Measurements from ENCODE around the gene FAM162B. TPM values are rescaled to one million over a fixed set of nuclear protein-coding genes. Genes with fewer than 3 reads are reported as not detected.

The FAM162B gene
- total and polyA plus RNA-seq, 2 donors (not counting 3 experiments of a cell fraction or from before 2014, with no cell fraction given) = 0.36 TPM; not detected in 1

- Histone ChIP-seq H3K36me3 (ENCODE audit: control insufficient read depth in 2 of 2, extremely low read depth in 1 of 2, insufficient read depth in 2 of 2, low read length in 2 of 2) (no peaks in the 10 kb centered on the region), H4K20me1 (replicated peaks; ENCODE audit: control insufficient read depth, extremely low read depth, insufficient read depth, low read length) (no peaks in the 10 kb centered on the region), H3K9me3 (replicated peaks; ENCODE audit: control insufficient read depth, insufficient read depth, low read length) (no peaks in the 10 kb centered on the region), H3K27me3 (ENCODE audit: control insufficient read depth in 2 of 2, insufficient read depth in 2 of 2, low read length in 2 of 2) (peaks cover 12 to 15% of the 10 kb centered on the region in 2 experiments), H3K9ac (replicated peaks; ENCODE audit: extremely low read depth, insufficient read depth, low read length) (no peak overlapping the region), H3K4me2 (ENCODE audit: insufficient read depth, low read length) (no peak overlapping the region), H3K4me3 (replicated peaks in 1 of 3; ENCODE audit: insufficient read depth in 1 of 3, low read depth in 1 of 3, low read length in 3 of 3) (no peak overlapping the region), H3K4me1 (ENCODE audit: control insufficient read depth, extremely low read depth, insufficient read depth, low read length) (peaks cover 7% of the 10 kb centered on the region), H3K9me1 (replicated peaks; ENCODE audit: control insufficient read depth, extremely low read depth, insufficient read depth, low read length) (no peaks in the 10 kb centered on the region), H3K27ac (ENCODE audit: insufficient read depth, low read depth, low read length) (no peak overlapping the region), H2AFZ (ENCODE audit: low read depth, low read length) (no peak overlapping the region), H3K79me2 (ENCODE audit: control insufficient read depth, insufficient read depth, low read length) (no peaks in the 10 kb centered on the region)
- ChIA-PET CTCF (interaction anchor here (0.6 to 1.4 kb wide), 4 partner anchors 8 to 479 kb away, joined by 3 to 4 read pairs (median 3); no protein-coding TSS in a partner anchor), POLR2A (no interaction called here)
- FAIRE-seq (no peak), DNase-seq (ENCODE audit: low read depth, low spot score) (no peak)
- dilution Hi-C loops (cut with MboI; ENCODE audit: extremely low pct_ligation_motif_present, low sequenced_read_pairs) = no loop called here
- TF ChIP-seq MAX (IDR thresholded peaks at IDR 0.05; ENCODE audit: insufficient read depth, insufficient read length) = no peak
- no peak for TF ChIP-seq JUN (IDR thresholded peaks at IDR 0.05; ENCODE audit: borderline replicate concordance, insufficient read depth, insufficient read length, low read depth)
- TF ChIP-seq MYC (IDR thresholded peaks at IDR 0.05; ENCODE audit: low read depth, low read length) = no peak
- TF ChIP-seq EZH2 (IDR thresholded peaks at IDR 0.05; ENCODE audit: borderline replicate concordance, low read depth, low read length, severe bottlenecking) = no peak
- no peak for TF ChIP-seq POLR2A (IDR thresholded peaks at IDR 0.05; ENCODE audit: low read depth, low read length)
- no peak for TF ChIP-seq FOS (IDR thresholded peaks at IDR 0.05; ENCODE audit: borderline replicate concordance, insufficient read depth, low read length)
- TF ChIP-seq POLR2AphosphoS5 (IDR thresholded peaks at IDR 0.05; ENCODE audit: insufficient read depth, low read depth, low read length) = no peak
- no peak for TF ChIP-seq CTCF (IDR thresholded peaks at IDR 0.05; ENCODE audit: extremely low read depth in 1 of 2, insufficient read depth in 1 of 2, low read depth in 1 of 2, low read length in 2 of 2)
- BruUV-seq (replicated peaks) = no TSS peak
- intact Hi-C loops (cut with micrococcal nuclease) = no loop called here
These were observed 1.1 kb upstream of the FAM162B start for GRCh38 chr6:116766506-116767176.

Data from endothelial cell of umbilical vein (primary cell).